ENCODE data around the gene PSMD3.

PSMD3 gene

GRCh38 chr17:39960524-39961041 is 20.0 kb upstream of the PSMD3 start:
- DNase-seq (ENCODE audit: low read depth in 2 of 2), result no peak

GRCh38 chr17:39962642-39963220 is 17.9 kb upstream of the PSMD3 start, which contains the start of gene GSDMA:
GSDMA (plus strand) TSS chr17:39963004; CDS start chr17:39965688, 2,684 bp downstream.
- DNase-seq (ENCODE audit: low read depth in 2 of 2), result no peak

- no peak for DNase-seq (ENCODE audit: low read depth in 2 of 2)
Observed at GRCh38 chr17:39963829-39964228, 16.8 kb upstream of the PSMD3 start.

- DNase-seq (ENCODE audit: low read depth in 2 of 2), result no peak
Observed at GRCh38 chr17:39965017-39965699, 15.4 kb upstream of the PSMD3 start.

GRCh38 chr17:39966771-39967170 is 13.8 kb upstream of the PSMD3 start:
- DNase-seq (ENCODE audit: low read depth in 2 of 2), result no peak

- DNase-seq (ENCODE audit: low read depth in 2 of 2), result no peak
Observed at GRCh38 chr17:39968761-39969160, 11.8 kb upstream of the PSMD3 start.

GRCh38 chr17:39969375-39969774 is 11.2 kb upstream of the PSMD3 start:
- DNase-seq (ENCODE audit: low read depth in 2 of 2), result no peak

- DNase-seq (ENCODE audit: low read depth in 2 of 2), result no peak
Observed at GRCh38 chr17:39970157-39970692, 10.4 kb upstream of the PSMD3 start.

- DNase-seq (ENCODE audit: low read depth in 2 of 2), result no peak
Observed at GRCh38 chr17:39971076-39971603, 9.5 kb upstream of the PSMD3 start.

GRCh38 chr17:39972271-39972670 is 8.3 kb upstream of the PSMD3 start:
- DNase-seq (ENCODE audit: low read depth in 2 of 2), result no peak

- DNase-seq (ENCODE audit: low read depth in 2 of 2), result no peak
Observed at GRCh38 chr17:39973496-39973895, 7.1 kb upstream of the PSMD3 start.

GRCh38 chr17:39974433-39974832 is 6.2 kb upstream of the PSMD3 start:
- DNase-seq (ENCODE audit: low read depth in 2 of 2), result no peak

- DNase-seq (ENCODE audit: low read depth in 2 of 2), result no peak
Observed at GRCh38 chr17:39975801-39976200, 4.8 kb upstream of the PSMD3 start.

GRCh38 chr17:39979016-39979670 is 1.5 kb upstream of the PSMD3 start:
- DNase-seq (ENCODE audit: low read depth in 2 of 2), result no peak

- DNase-seq (ENCODE audit: low read depth in 2 of 2), result peak in 1 of 2 donors; percentile 4
Observed at GRCh38 chr17:39979893-39980350, 685 bp upstream of the PSMD3 start.

- DNase-seq (ENCODE audit: low read depth in 2 of 2), result no peak
Observed at GRCh38 chr17:39981207-39981741, 667 bp downstream of the PSMD3 start.

GRCh38 chr17:39981766-39982375 is 1.3 kb downstream of the PSMD3 start:
- no peak for DNase-seq (ENCODE audit: low read depth in 2 of 2)

- no peak for DNase-seq (ENCODE audit: low read depth in 2 of 2)
Observed at GRCh38 chr17:39988206-39988810, 7.7 kb downstream of the PSMD3 start.

GRCh38 chr17:39994448-39994847 is 13.8 kb downstream of the PSMD3 start:
- DNase-seq (ENCODE audit: low read depth in 2 of 2), result no peak

- no peak for DNase-seq (ENCODE audit: low read depth in 2 of 2)
Observed at GRCh38 chr17:39995438-39995837, 14.8 kb downstream of the PSMD3 start.

GRCh38 chr17:39996162-39996561 is 15.6 kb downstream of the PSMD3 start:
- DNase-seq (ENCODE audit: low read depth in 2 of 2), result no peak

Data from stimulated activated CD4-positive, alpha-beta T cell treated with anti-CD3 and anti-CD28 coated beads, Interleukin-4, amount 100 ng/mL, for 48 hours (primary cell).